Caco-2 (cell line): ENCODE data around the gene VAC14. TPM values are rescaled to one million over a fixed set of nuclear protein-coding genes. Genes with fewer than 3 reads are reported as not detected.

Source experiments
- BruUV-seq: library from RNA; stranded (reverse); fragments of 400-500 nt; replicated peaks from 2 replicates; lab custom pipeline; 2021; lab: Mats Ljungman, UMichigan
- CTCF ChIA-PET: fragments of 300-600 bp; sonication (Branson Sonifier 250); formaldehyde crosslinking; loops from one replicate; lab custom pipeline; 2022; ENCODE audit warnings: antibody characterized with exemption; lab: Charles Lee
- POLR2A ChIA-PET: fragments of 300-600 bp; sonication (Branson Sonifier 250); formaldehyde crosslinking; loops from one replicate; lab custom pipeline; 2022; ENCODE audit warnings: antibody characterized with exemption; lab: Charles Lee
- DNase-seq, 2 experiments: peaks; one replicate each; pipeline versions ENCODE4 v3.0.0 to v3.0.0-alpha.2; 2020 to 2022
- H3K27me3 ChIP-seq: replicated peaks from 2 replicates; pipeline ENCODE4 v1.6.0; 2011; ENCODE audit warnings: low read length; ENCODE audit not compliant: control insufficient read depth, insufficient read depth
- H3K36me3 ChIP-seq: 2 replicates; pipeline ENCODE4 v1.5.1; 2011; ENCODE audit warnings: low read length; ENCODE audit not compliant: control insufficient read depth, insufficient read depth
- H3K4me1 ChIP-seq: fragments of 250-450 bp; sonication (Bioruptor Pico); 2 replicates; pipeline ENCODE4 v1.5.1; 2020; ENCODE audit warnings: mild to moderate bottlenecking
- H3K4me3 ChIP-seq: 2 replicates; pipeline ENCODE4 v1.5.1; 2011; ENCODE audit warnings: low read depth, mild to moderate bottlenecking, control low read depth, low read length
- H3K9me3 ChIP-seq: fragments of 250-450 bp; sonication (Bioruptor Pico); 2 replicates; pipeline ENCODE4 v1.5.1; 2020; ENCODE audit warnings: mild to moderate bottlenecking, moderate library complexity
- H3K27ac Mint-ChIP-seq: one replicate; pipeline ENCODE4 v1.8.0; 2022; ENCODE audit warnings: mixed read lengths; ENCODE audit not compliant: unreplicated experiment
- H3K27me3 Mint-ChIP-seq: one replicate; pipeline ENCODE4 v1.8.0; 2022; ENCODE audit warnings: mixed read lengths; ENCODE audit not compliant: insufficient read depth, unreplicated experiment
- H3K36me3 Mint-ChIP-seq: one replicate; pipeline ENCODE4 v1.8.0; 2022; ENCODE audit warnings: mild to moderate bottlenecking, mixed read lengths; ENCODE audit not compliant: insufficient read depth, unreplicated experiment
- H3K4me1 Mint-ChIP-seq: one replicate; pipeline ENCODE4 v1.8.0; 2022; ENCODE audit warnings: low read depth, mixed read lengths; ENCODE audit not compliant: unreplicated experiment
- H3K4me3 Mint-ChIP-seq: one replicate; pipeline ENCODE4 v1.8.0; 2022; ENCODE audit warnings: mild to moderate bottlenecking, moderate library complexity, mixed read lengths; ENCODE audit not compliant: unreplicated experiment
- H3K9me3 Mint-ChIP-seq: one replicate; pipeline ENCODE4 v1.8.0; 2022; ENCODE audit warnings: mixed read lengths; ENCODE audit not compliant: unreplicated experiment
- CTCF ChIP-seq, 2 experiments: fragments of 200-600 bp in 1 of 2; IDR thresholded peaks; 1 replicate in 1 of 2; 2 replicates in 1 of 2; pipeline versions ENCODE4 v1.5.1 to v1.8.0; 2011 to 2022; ENCODE audit warnings: antibody characterized with exemption in 1 of 2, control low read depth in 1 of 2, inconsistent platforms in 1 of 2, low read depth in 1 of 2, low read length in 1 of 2, mild to moderate bottlenecking in 1 of 2, moderate library complexity in 1 of 2; ENCODE audit not compliant: insufficient read depth in 1 of 2, severe bottlenecking in 1 of 2, unreplicated experiment in 1 of 2
- intact Hi-C: fragments of 100-400 bp; cut with micrococcal nuclease; formaldehyde crosslinking; loops from one replicate; pipeline ENCODE4 v1.10.0; 2022; ENCODE audit not compliant: unreplicated experiment
- total RNA-seq: library from RNA; stranded (reverse); gene quantifications from 2 replicates; pipeline ENCODE4 v1.2.3, GENCODE V29; 2022

The VAC14 gene
- total RNA-seq, 1 experiment from 2014 or later: 63.5 TPM

- DNase-seq: no peak
- intact Hi-C loops: no loop called here
- H3K4me3 Mint-ChIP-seq: no peak overlapping the region
- H3K36me3 Mint-ChIP-seq: peaks cover 22% of the 10 kb centered on the region
- Histone ChIP-seq H3K36me3 (no peaks in the 10 kb centered on the region; the same call in 1 of the 2 replicates), H3K4me3 (no peak overlapping the region), H3K4me1 (peaks cover 9% of the 10 kb centered on the region), H3K9me3 (no peaks in the 10 kb centered on the region), H3K27me3 (no peaks in the 10 kb centered on the region)
- POLR2A ChIA-PET: no interaction called here
- BruUV-seq: no TSS peak
- H3K4me1 Mint-ChIP-seq: peaks cover 3% of the 10 kb centered on the region
- CTCF ChIA-PET: interaction anchor here (0.9 kb wide), 1 partner anchor 18 kb away, joined by 3 read pairs; no protein-coding TSS in a partner anchor
- no peak overlapping the region for H3K27ac Mint-ChIP-seq
- no peaks in the 10 kb centered on the region for H3K27me3 Mint-ChIP-seq
- no peaks in the 10 kb centered on the region for H3K9me3 Mint-ChIP-seq
- TF ChIP-seq CTCF (IDR thresholded peaks at IDR 0.05; ENCODE audit: insufficient read depth in 1 of 2, low read depth in 1 of 2, low read length in 1 of 2, severe bottlenecking in 1 of 2, unreplicated experiment in 1 of 2): no peak
Measured at GRCh38 chr16:70753228-70753627, 47.7 kb downstream of the VAC14 start.

GRCh38 chr16:70752426-70752825 lies 48.5 kb downstream of the VAC14 start:
- no peaks in the 10 kb centered on the region for H3K27me3 ChIP-seq
- Mint-ChIP-seq H3K4me3 (no peak overlapping the region), H3K9me3 (no peaks in the 10 kb centered on the region), H3K27me3 (no peaks in the 10 kb centered on the region), H3K27ac (no peak overlapping the region), H3K36me3 (peaks cover 14% of the 10 kb centered on the region), H3K4me1 (peaks cover 9% of the 10 kb centered on the region)
- ChIA-PET CTCF (no interaction called here), POLR2A (interaction anchor here (0.6 kb wide), 1 partner anchor 13 kb away, joined by 4 read pairs; no protein-coding TSS in a partner anchor)
- BruUV-seq: no TSS peak
- H3K4me1 ChIP-seq: peaks cover 17% of the 10 kb centered on the region
- no peaks in the 10 kb centered on the region; the same call in 1 of the 2 replicates for H3K36me3 ChIP-seq
- no peak for TF ChIP-seq CTCF (IDR thresholded peaks at IDR 0.05; ENCODE audit: insufficient read depth in 1 of 2, low read depth in 1 of 2, low read length in 1 of 2, severe bottlenecking in 1 of 2, unreplicated experiment in 1 of 2)
- DNase-seq: no peak
- intact Hi-C loops: no loop called here
- no peaks in the 10 kb centered on the region for H3K9me3 ChIP-seq
- H3K4me3 ChIP-seq: no peak overlapping the region

GRCh38 chr16:70751593-70751992 lies 49.4 kb downstream of the VAC14 start:
- Histone ChIP-seq H3K9me3 (no peaks in the 10 kb centered on the region), H3K36me3 (no peaks in the 10 kb centered on the region; the same call in 1 of the 2 replicates), H3K4me1 (peaks cover 26% of the 10 kb centered on the region), H3K4me3 (no peak overlapping the region), H3K27me3 (no peaks in the 10 kb centered on the region)
- H3K27me3 Mint-ChIP-seq: no peaks in the 10 kb centered on the region
- no peak overlapping the region for H3K27ac Mint-ChIP-seq
- no peak for TF ChIP-seq CTCF (IDR thresholded peaks at IDR 0.05; ENCODE audit: insufficient read depth in 1 of 2, low read depth in 1 of 2, low read length in 1 of 2, severe bottlenecking in 1 of 2, unreplicated experiment in 1 of 2)
- H3K36me3 Mint-ChIP-seq: peaks cover 10% of the 10 kb centered on the region
- no peak overlapping the region for H3K4me3 Mint-ChIP-seq
- intact Hi-C loops: no loop called here
- CTCF ChIA-PET: interaction anchor here (0.6 to 1.9 kb wide), 2 partner anchors 20 to 97 kb away, joined by 3 to 5 read pairs; no protein-coding TSS in a partner anchor
- POLR2A ChIA-PET: interaction anchor here (0.6 kb wide), 1 partner anchor 14 kb away, joined by 4 read pairs; no protein-coding TSS in a partner anchor
- BruUV-seq: no TSS peak
- H3K9me3 Mint-ChIP-seq: no peaks in the 10 kb centered on the region
- DNase-seq: no peak
- peaks cover 18% of the 10 kb centered on the region for H3K4me1 Mint-ChIP-seq
